GM11168 (cell line): Measurements from ENCODE around the gene GMFB.

Source experiments
- in situ Hi-C: fragments of 300-500 bp; cut with MboI; formaldehyde crosslinking; loops from one replicate; pipeline ENCODE4 v1.12.0; 2022; ENCODE audit warnings: low sequenced_read_pairs; ENCODE audit not compliant: unreplicated experiment

Gene GMFB

GRCh38 chr14:54493293-54493692, 4.5 kb upstream of the GMFB start:
- in situ Hi-C loops, result no loop called here

DNA sequence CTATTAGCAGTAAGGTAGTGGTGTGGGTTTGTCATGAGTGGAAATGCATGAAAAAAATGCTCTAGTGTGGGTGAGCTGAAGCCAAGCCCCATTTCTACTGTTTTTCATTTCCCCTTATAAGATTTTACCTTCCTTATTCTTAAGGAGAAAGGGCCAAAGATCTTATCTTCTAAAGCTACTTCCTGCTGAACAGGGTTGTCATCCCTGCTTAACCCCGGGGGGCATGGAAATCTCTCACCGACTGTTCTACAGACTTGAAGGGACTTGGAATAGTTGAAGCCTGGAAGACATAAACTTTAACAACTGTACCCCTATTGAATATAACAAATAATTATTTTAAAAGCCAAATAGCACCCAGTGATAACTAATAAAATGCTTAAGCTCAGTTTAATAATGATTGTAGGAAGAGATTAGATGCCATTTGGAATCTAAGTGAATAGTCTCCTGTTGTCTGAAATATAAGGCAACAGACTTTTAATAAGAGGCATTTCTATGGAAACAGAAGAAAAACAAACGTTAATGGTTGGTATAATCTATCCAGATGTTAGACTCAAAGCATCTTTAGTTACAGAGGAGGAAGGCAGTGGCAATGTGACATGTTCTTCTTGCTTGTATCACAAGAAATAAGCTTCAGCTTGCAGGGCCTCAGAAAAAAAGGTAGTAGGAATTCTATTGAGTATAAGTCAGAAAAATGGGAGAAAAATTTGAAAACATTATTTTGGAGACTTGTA, 1.8 kb upstream of the GMFB start:
- in situ Hi-C loops, result no loop called here

DNA sequence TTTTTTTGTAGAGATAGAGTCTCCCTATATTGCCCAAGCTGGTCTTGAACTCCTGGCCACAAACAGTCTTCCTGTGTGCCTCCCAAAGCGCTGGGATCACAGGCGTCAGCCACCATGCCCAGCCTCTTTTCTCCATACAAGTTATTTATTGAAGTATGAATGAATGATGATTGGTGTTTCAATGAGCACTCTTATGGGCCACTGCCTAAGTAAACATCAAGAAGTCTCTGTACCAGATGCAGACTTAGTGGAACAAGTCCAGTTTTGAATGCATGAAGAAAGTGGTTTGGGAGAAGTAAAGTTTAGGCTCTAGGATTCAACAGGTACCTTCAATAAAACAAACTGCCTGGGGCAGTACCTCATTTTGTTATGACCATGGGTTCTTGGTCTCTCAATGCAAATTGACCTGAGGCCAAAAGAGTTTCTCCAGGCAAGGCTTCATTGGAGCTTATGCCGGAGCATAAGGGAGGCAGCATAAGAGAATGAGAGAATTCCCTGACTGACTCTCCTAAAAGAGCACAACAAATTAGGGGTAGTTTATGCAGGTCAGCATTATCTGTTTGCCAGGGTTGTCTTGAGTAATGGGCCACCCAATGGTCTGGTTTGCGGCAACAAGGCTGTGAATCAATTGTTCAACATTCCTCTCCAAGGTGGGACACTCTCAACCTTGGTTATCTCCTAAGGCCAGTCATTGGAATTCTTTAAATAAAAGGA, 1.1 kb upstream of the GMFB start:
- in situ Hi-C loops, result no loop called here

GRCh38 chr14:54489318-54489683, 521 bp upstream of the GMFB start:
- in situ Hi-C loops, result no loop called here

DNA sequence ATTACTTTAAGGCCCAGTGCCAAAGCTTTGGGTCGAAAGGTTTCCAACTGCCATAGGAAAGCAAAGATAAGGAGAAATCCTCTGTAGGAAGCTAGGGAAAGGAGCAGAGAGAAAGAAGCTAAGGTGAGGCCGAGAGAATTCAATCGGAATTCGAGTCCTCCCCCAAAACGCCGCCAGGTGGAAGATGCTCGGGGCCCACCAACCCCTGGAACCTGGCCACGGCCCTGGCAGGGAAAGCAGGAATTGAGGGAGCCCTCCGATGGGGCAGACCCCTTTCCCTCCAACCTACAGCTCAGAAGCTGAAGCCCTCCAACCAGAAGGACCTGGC, 498 bp downstream of the GMFB start:
- in situ Hi-C loops, result no loop called here

- in situ Hi-C loops, result no loop called here
Measured at GRCh38 chr14:54487771-54488170, 1.0 kb downstream of the GMFB start.

DNA sequence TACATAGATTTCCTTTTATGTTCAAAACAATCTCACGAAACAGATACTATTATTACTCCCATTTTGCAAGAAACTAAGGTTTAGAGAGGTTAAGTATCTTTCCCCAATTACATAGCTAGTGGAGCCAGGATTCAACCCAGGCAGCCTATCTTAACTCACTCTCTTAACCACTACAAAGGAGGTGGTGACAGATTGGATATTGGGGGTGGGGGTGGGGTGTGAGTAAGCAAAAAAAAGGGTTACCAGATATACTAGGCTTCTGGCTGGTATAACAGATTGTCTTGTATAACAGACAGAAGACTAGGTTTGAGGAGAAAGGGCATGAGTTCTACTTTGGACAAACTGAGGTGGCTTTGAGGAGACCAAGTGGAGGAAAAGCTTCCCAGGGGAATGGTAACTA, 2.1 kb downstream of the GMFB start:
- in situ Hi-C loops, result no loop called here

DNA sequence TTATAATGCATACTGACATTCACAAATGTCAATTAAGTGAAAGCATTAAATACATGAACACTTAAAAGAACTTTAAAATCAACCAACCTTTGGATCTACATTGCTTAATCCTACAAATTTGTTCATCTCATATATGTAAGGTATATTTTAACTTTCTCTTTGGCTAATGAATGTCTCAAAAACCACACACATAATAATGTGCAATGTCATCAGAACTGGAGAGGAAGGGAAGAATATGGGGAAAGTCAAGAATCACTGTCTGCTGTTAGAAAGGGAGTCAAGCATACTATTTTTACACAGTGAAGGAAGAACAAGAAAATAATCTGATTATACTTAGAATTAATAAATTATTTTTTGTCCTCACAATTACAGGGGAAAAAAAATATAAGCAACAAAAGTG, 4.9 kb downstream of the GMFB start:
- in situ Hi-C loops, result no loop called here

- in situ Hi-C loops, result no loop called here
Measured at GRCh38 chr14:54483073-54483745, 5.6 kb downstream of the GMFB start.

DNA sequence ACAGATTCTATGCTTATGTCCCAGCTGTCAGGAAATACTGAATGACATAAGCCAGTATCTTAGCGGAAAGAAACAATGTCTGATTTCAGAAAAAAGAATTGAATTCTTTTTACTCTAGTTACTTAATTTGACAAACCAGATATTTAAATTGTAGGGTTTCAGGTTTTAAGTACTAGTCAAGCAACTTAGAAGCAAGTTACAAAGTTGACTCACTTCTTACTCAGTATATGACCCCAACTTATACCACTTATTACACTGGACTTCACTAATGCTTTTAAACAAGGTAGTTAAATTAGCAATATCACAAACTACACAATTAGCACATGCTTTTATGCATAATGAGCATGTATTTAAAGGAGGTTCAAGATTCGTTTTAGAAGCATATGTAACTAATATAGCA, 7.1 kb downstream of the GMFB start:
- in situ Hi-C loops, result no loop called here

DNA sequence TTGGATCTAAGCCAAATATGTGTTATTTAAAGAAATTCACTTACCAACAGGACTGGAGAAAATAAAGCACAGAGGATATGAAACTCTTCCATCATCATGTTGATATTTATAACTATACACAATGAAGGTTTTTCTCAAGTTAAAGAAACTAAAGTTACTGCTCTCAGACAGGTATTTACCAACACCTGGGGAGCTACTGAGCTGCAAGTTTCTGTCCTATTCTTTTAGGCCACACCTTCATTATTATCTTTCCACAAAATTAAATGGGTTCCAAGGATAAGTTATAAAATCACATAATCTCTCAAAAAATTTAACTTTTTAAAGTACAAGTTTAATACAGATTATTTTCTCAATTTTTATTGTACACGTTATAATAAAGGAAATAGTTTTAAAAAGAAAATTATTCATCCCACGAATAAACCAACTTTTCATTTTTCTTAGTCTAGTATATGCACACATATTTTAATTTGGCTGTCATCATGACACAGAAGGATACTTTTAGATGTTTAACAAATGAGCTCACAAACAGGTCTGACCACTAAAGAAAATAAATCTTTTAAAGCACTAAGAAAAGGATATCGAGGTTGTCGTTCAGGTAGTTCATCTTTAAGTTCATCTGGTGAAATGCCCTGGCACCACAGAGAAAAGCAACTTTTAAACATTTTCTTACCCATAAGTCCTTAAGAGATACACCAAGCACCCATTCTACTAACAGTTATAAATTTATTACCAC, 7.8 kb downstream of the GMFB start:
- in situ Hi-C loops, result no loop called here

GRCh38 chr14:54478636-54479215, 10.1 kb downstream of the GMFB start:
- in situ Hi-C loops, result no loop called here

- in situ Hi-C loops, result no loop called here
Measured at GRCh38 chr14:54475911-54476310, 12.9 kb downstream of the GMFB start.

GRCh38 chr14:54475187-54475899, 13.4 kb downstream of the GMFB start:
- in situ Hi-C loops, result no loop called here

DNA sequence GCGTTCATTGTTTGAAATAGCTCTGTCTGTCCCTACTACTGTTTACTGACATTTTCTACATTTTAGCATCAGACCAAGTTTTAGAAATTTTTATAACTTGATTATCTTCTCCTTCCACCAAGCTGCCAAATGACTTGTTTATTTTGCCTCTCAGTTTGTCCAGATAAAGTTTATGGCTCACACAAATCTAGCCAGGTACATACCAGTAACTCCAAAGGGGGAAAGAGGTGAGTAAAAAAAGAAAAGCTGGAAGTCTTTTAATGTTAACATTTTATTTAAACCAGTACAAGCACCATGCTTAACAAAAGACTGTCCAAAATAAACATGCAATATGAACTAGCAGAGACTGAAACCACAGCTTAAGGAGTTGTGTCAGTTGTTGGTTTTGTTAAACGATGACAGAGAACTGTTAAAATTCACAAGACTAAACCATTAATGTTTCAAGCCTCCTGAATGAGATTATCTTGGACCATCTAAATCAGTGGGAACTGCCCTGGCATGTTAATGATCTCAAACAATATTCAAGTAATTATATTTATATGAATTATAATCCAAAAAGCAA, 14.5 kb downstream of the GMFB start:
- in situ Hi-C loops, result no loop called here

GRCh38 chr14:54472315-54472714, 16.5 kb downstream of the GMFB start:
- in situ Hi-C loops, result no loop called here

DNA sequence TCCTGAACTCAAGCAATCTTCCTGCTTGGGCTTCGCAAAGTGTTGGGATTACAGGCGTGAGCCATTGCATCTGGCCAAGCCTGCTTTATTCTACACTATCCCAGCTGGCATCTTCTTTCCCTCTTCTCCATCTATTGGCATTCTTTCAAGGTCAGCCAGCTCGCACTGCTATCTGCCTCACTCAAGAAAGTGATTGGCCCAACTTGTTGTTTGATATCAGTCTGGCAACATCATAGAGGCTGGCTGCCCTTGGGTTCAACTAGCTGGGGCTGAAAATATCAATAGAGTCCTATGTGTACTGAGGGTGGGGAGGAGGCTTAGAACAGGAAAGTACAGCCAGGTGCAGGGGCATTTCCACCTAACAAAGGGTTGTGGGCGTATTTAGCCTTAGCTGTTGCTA, 17.1 kb downstream of the GMFB start:
- in situ Hi-C loops, result no loop called here

- in situ Hi-C loops, result no loop called here
Measured at GRCh38 chr14:54470701-54471100, 18.1 kb downstream of the GMFB start.

- in situ Hi-C loops, result no loop called here
Measured at GRCh38 chr14:54467280-54467679, 21.5 kb downstream of the GMFB start.

DNA sequence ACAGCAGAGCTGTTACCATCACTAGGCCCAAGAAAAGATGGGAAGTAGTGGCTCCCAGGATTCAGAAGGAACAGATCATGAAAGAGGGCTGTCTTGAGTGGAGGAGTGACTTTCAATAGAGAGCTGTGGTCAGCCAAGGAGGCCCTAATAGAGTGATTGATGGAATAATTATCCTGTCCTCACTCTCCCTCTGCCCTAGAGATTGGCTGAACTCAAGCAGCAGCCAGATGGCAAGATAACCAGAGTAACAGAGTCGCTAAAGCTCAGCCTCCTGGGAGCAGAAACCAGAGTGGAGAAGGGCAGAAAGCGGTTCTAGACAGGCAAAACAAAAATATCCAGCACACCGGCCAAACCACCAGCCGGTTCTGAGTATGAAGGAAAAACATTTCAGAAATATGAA, 23.1 kb downstream of the GMFB start:
- in situ Hi-C loops, result no loop called here
